Measurements from ENCODE around the gene HNRNPU.
"Not testable (repeated sequence)": the region's sequence is repeated elsewhere in the genome, so short reads cannot be mapped to it uniquely, and the experiment has no call there.

The HNRNPU gene

DNA sequence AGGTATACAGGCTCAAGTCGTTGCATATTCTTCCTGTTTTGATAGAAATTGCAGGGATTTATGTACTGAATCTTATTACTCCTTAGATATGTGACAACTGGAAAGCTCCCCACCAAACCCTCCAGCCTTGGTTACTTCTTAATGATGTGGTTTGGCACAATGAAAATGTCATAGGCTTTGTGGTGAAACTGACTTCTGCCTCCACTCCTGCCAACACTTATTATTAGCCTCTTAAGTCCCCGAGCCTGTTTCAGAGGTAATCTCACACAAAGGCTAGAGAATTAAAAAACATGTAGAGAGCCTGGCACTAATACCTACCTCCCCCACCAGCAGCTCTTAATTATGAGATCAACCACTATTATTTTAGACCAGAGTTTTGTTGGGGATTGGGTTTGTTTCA lies 24.7 kb downstream of the HNRNPU start:
- no peak for DNase-seq

DNA sequence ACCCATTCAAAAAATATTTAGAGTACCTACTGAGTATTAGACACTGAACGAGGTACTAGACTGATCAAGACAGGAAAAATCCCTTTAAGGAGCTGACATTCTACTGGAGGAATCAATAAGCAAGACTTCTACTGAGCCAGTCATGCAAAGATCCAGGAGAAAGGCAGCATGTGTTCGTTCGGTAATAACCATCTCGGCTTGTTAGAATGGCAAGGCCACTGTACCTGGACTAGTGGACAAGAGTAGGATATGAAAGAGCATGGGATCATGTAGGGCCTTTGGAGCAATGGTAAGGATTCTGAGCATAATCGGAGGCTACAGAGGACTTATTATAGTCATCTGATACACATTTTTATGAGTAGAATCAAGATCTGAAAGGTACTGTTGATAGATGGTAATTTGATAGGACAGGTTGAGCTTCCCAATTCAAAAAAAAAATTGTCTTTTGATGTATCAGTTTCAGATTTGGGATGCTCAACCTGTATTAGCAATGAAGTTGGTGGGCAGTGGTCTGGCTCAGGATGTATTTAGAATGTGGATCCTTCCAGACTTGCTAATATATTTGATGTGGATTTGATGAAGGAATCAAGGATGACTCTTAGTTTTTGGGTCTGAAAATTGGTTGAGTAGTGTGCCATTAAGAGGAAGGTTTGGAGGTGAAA lies 26.6 kb downstream of the HNRNPU start:
- DNase-seq = no peak

DNA sequence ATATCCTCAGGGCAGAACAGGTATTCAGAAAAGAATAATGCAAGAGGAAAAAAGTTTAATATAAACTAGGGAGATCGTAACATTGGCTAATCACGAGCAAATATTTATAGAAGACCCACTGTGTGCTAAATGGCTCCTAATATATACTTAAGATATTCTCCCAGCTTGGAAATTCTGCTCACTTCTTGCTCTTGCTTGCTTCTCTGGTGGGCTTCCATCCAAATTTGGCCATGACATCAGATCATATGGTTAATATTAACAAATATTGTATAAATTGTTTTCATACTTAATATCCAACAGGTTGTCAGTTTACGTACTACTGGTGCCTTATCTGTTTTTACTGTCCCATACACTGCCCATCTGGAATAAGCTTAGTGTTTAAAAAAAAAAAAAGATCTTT lies 27.8 kb downstream of the HNRNPU start:
- DNase-seq = no peak

DNA sequence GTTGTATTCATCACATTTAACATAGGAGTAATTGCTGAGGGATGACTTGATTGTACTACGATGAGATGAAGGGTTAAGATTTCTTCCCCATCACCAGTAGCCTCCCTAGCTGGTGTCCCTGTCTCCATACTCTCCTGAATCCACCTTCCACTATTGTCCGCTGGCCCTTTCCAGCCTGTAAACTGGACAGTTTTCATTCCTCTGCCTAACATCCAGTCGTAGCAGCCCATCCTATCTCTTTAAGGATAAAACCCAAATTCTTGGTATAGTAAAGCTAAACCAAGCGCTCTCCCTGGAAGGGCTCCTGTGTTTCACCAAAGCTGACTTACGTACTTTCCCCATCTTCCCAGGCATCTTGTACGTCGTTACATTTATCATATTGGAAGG lies 28.2 kb downstream of the HNRNPU start:
- DNase-seq = peak; percentile 10

DNA sequence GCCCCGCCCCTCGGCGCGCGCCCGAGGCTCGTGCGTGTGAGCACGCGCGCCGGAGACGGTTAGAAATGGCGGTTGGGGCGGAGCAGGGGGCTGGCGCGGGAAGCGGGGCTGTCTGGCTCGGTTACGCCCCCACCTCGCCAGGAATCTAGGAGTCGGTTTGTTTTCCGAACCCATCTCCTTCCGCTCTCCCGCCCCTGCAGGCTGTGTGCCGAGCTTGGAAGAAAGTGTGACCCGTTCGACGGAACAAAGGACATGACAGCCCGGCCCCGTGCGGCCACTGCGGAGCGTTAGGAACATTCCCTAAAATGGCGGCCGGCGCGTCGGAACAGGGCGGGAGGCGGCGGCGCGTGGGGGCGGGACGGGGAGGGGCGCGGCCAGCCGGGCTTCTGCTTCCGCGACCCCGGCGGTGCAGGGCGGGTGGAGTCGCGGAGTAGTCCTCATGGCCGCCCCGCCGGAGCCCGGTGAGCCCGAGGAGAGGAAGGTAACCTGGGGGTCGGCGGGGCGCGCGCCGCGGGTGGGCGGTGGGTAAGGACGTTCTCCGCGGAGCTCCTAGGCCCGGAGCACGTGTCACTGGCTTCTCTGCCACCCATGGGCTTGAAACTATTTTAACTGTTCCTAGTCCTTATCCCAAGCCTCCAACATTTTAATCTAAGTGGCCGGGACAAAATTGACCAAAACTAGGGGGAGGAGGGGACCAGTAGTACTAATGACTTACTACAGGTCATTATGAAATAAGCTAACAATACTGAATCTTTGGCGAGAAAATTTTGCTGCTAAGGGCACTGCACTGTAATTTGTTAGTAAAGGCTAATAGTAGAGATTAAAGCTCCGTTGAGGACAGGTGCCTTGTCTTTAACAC lies 28.8 kb downstream of the HNRNPU start, which contains the start of gene COX20:
Gene COX20, plus strand, starts transcription at position 383 of the 859 bp plus-strand sequence. Its CDS starts 57 bp downstream, at position 440.
- DNase-seq = peak; percentile 97

DNA sequence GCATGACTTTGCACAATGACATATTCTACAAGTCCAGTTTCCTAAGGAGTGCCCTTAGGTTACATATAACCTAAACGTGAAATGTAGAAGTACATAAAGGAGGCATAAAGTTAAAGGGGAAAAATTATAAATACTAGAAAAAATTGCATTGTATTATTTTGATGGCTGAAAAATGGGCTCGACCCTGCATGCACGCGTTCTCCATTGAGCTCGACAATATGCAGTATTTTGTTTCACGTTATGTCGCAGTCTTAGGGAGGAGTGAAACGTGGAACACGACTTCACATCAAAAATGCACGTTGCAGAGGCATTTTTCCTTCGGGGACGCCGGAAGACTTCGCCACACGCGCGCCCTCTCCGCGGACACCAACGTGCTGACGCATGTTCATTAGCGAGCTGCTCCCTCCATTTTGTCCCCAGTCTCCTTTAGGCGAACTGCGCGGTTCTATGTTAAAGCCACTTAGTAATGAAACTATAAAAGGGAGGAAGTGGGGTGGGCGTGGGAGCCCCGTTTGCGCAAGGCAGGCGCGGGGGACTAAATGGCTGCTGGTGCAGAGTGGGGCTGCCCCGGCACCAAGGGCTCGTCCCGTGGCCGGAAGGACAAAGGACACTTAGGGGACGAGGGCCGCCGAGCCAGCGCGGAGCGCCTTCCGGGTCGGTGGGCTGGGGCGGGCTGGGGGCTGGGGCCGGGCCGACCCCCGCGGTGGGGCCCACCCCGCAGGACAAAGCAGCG lies 29.6 kb downstream of the HNRNPU start:
- DNase-seq = peak; percentile 96

DNA sequence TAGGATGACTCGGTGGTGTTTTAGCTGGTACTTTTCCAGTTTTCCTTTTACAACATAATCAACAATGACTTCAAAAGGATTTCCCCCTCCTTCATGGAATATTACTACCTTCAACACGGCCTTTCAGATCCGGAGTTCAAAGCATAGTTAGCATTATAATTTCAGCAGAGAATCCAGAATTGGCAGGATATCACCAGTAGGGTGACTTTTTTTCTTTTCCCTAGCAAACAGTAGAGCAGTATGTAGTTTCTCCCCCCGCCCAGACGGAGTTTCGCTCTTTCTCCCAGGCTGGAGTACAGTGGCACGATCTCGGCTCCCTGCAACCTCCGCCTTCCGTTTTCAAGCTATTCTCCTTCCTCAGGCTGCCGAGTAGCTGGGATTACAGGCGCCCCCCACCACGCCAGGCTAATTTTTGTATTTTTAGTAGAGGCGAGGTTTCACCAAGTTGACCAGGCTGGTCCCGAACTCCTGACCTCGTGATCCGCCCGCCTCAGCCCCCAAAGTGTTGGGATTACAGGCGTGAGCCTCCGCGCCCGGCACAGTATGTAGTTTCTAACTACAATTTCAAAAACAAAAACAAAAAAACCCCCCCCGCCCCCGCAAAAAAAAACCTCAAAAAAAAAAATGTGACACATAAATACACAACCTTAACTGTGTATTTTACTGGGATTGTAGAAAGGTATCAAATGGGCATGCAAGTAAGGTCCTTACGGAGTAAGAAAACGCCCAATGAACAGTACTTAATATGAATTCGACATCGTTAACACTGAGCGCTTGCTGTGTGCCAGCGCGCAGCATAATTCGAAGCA lies 30.4 kb downstream of the HNRNPU start:
- peak; percentile 68 for DNase-seq

DNA sequence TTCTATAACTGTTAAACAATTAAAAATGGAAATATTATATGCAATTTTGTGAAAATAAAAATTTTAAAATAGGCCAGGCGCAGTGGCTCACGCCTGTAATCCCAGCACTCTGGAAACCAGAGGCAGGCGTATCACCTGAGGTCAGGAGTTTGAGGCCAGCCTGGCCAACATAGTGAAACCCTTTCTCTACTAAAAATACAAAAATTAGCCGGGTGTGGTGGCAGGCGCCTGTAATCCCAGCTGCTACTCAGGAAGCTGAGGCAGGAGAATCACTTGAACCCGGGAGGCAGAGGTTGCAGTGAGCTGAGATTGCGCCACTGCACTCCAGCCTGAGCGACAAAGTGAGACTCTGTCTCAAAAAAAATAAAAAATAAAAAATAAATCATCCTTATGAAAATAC lies 31.1 kb downstream of the HNRNPU start:
- not testable (repeated sequence) for DNase-seq

DNA sequence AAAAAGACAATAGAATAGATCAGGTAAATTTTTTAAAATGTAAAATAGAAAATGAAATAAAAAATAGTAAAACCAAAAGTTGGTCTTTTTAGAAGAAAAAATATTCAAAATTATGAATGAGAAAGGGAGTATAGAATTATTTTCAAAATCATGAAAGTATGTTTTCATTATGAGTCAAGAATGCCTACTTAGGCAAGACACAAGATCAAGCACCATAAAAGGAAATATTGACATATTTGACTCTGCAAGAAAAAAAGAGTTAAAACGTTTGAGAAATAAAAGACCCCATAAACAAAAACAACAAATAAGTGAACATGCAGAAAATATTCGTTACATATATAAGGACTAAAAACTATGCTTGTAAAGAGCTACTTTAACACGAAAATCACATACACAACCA lies 33.7 kb downstream of the HNRNPU start:
- no peak for DNase-seq

DNA sequence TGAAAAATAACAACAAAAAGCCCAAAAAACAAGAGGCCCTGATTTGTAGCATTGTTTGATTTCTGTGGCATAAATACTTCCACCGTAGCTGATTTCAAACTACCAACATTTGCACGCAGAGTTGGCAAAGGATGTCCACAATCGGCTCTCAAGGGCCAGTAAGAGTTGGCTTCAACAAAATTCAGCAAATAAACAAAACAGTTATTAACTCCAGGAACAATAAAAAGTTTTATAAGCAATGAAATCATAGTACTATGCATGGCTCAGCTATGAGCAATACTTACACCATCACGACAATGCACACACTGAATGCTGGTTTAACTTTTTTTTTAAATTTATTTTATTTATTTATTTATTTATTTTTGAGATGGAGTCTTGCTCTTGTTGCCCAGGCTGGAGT lies 37.6 kb downstream of the HNRNPU start:
- no peak for DNase-seq

DNA sequence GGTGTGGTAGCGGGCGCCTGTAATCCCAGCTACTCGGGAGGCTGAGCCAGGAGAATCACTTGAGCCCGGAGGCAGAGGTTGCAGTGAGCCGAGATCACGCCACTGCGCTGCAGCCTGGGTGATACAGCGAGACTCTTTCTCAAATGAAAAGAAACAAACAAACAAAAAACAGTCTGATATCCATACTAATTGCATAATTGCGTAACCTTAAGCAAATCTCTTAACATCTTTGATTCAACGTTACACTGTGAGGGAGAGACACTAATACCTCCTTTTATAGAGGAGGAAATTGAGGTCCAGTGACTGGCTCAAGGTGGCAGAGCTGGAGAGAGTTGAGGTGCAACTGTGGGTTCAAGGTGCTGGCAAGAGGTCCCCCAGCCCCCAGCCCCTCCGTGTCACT lies 41.5 kb downstream of the HNRNPU start:
- DNase-seq = no peak

DNA sequence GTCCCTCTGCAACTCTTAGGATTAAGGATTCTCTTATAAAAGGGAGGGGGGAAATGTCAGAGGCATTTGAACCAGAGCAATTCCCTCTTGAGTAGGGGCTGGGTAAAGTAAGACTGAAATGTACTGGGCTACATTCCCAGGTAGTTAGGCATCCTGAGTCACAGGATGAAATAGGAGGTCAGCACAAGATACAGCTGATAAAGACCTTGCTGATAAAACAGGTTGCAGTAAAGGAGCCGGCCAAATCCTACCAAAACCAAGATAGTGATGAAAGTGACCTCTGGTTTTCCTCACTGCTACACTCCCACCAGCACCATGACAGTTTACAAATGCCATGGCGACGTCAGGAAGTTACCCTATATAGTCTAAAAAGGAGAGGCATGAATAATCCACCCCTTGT lies 43.2 kb downstream of the HNRNPU start:
- no peak for DNase-seq

DNA sequence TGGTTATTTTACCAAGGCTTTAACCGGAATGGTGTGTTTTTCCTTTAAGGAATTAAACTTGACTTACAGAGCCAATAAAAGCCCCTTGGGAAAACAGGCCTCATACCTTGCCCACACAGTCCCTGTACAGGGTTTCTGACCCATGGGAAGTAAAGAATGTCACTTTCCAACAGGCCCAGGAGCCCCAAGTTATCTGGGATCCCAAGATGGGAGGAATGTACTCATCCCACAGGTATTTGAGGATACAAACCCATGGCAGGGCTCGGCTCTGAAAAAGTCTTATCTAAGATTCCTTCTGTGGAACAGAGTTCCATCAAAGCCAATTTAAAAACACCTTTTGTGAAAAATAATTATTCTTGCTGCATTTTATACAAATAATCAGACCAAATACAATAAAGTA lies 44.2 kb downstream of the HNRNPU start:
- DNase-seq = no peak

DNA sequence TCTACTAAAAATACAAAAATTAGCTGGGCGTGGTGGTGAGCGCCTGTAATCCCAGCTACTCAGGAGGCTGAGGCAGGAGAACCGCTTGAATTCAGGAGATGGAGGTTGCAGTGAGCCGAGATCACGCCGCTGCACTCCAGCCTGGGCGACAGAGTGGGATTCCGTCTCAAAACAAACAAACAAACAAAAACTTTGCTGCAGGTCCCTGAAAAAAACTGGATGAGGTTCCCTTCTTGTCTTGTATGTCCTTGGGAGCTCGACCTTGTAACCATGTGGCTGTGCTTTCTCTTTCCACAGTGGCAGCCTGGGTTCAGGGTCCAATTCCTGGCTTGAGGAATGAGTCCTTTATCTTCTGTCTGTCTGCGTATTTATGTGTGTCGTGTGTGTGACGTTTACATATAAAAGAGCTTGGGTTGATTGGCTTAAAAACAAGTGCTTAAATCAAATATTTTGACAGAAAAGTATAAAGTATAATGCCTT lies 46.9 kb downstream of the HNRNPU start:
- no peak for DNase-seq

DNA sequence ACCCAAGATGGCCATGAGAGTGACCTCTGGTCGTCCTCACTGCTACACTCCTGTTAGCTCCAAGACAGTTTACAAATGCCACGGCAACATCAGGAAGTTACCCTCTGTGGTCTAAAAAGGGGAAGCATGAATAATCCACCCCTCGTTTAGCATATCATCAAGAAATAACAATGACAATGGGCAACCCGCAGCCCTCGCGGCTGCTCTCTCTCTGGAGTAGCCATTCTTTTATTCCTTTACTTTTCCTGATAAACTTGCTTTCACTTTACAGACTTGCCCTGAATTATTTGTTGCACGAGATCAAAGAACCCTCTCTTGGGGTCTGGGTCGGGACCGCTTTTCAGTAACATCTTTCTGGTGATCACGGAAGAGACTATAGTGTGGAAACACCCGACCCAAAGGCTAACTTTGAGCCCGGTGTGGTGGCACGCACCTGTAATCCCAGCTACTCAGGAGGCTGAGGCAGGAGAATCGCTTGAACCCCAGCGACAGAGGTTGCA lies 48.7 kb downstream of the HNRNPU start:
- no peak for DNase-seq

DNA sequence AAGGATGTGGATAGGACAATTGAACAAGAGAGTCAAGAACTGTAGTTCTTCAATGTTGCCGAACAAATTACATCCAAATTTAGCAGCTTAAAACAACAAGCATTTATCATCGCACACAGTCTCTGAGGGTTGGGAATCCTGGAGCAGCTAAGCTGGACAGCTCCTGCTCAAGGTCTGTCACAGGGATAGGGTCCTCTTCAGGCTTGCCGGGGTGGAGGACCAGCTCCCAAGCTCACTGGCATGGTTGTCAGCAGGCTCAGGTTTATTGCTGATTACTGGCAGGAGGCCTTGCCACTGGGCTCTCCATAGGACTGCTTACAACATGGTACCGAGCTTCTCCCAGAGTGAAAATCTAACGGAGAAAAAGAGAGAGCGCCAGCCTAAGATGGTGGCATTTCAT lies 51.0 kb downstream of the HNRNPU start:
- DNase-seq = no peak

DNA sequence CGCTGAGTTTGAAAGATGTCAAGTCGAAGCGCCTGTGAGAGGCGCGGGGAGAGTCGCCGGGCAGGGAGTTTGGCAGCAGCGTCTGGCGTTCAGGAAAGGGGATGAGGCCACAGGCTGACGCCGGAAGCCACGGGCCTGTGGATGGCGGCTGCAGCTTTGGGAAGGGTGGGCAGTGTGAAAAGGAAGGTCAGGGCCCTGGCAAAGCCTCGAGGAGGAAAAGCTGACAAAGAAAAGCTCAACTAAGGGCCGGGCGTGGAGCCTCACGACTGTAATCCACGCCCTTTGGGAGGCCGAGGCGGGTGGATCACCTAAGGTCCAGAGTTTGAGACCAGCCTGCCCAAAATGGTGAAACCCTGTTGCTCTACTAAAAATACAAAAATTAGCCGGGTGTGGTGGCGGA lies 54.1 kb downstream of the HNRNPU start:
- DNase-seq = no peak

DNA sequence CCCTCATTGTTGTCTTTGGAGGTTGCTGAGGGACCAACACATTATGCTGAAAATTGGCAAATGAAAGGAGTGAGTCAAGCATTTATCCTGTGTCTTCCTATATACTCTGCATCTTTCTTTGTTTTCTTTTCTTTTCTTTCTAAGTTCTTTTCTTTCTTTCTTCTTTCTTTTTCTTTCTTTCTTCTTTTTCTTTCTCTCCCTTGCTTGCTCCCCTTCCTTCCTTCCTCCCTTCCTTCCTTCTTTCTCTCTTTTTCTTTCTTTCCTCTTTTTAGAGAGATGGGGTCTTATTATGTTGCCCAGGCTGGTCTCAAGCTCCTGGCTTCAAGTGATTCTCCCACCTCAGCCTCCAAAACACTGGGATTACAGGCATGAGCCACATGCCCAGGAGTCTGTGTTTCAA lies 57.2 kb downstream of the HNRNPU start:
- DNase-seq = no peak

DNA sequence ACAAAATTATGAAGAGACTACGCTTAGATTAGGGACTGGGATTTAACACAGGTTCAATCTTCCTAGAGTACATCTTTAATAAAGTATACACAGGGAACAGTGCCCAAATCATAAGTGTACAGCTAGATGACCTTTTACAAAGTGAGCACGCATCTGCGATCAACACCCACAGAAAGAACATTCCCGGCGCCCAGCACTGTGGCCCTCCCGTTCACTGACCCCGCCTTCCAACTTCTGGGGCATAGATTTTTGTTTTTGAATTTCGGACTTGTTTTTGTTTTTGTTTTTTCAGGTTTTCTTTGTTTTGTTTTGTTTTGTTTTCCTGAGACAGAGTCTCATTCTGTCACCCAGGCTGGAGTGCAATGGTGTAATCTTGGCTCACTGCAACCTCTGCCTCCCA lies 59.5 kb downstream of the HNRNPU start:
- no peak for DNase-seq

DNA sequence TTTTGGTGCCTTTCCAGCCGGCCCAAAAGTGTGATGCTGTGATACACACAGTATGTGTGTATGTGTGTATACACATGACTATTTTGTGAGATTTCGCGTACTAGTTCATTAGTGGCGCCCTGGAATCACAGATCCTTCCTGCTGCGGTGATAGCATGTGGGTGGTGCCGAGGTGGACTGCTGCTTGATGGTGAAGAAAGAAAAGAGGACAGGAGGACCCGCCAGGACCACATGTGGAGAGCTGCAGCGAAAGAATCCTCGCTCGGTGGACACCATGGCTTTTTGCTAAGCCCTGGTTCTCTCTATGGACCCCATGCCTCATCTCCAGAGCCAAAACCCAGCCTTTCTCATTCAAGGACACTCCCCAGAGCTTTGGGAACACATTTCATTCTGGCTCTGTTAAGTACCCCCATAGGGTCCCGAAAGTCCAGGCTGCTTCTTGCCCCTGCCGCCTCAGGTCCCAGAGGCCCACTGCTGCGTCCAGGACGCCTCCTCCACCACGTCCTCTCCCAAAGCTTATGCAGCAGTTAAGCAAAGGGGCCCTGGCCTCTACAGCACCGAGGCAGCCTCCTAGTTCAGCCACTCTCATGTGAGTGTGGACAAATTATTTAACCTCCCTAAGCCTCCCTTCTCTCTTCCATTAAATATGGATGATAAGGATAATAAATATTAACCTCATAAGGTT lies 61.6 kb downstream of the HNRNPU start:
- no peak for DNase-seq

DNA sequence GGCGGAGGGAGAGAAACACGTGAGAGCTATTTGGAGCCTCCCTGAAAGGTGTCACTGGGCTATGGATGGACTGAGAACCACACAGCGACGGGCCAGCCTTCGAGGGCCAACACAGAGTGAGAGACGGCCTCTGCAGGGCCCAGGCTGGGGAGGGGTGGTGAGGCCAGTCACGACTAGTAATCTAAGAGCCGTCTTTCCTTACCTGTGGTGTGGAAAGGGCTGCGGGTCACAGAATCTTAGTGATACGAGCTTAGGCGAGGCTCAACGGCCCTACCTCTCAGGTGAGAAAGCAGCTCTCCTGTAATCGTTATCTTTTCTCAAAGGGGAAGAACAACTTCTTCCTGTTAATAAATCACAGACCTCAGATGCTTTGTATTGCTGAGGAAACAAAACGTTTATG lies 62.3 kb downstream of the HNRNPU start:
- DNase-seq = no peak

DNA sequence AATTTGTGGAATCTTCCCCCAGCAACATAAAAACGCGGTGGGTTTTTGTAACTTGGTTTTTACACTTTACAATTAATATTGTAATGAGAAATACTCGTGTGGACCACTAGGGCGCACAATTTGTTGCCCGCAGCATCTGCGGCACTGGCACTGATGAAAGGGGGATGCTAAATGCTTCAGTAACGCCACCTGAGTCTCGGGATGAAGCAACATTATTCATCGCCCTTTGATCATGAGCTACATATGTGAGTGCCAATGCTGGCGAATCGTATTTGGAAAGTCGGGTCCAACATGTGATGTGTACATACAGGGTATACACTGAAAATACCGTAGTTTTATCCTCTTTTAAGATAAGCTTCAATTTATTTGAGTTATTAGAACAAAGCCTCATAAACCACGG lies 63.1 kb downstream of the HNRNPU start:
- DNase-seq = peak; percentile 14

Data from COR-L47 (cell line).